ENCODE data around the gene EVC.

Gene EVC

DNA sequence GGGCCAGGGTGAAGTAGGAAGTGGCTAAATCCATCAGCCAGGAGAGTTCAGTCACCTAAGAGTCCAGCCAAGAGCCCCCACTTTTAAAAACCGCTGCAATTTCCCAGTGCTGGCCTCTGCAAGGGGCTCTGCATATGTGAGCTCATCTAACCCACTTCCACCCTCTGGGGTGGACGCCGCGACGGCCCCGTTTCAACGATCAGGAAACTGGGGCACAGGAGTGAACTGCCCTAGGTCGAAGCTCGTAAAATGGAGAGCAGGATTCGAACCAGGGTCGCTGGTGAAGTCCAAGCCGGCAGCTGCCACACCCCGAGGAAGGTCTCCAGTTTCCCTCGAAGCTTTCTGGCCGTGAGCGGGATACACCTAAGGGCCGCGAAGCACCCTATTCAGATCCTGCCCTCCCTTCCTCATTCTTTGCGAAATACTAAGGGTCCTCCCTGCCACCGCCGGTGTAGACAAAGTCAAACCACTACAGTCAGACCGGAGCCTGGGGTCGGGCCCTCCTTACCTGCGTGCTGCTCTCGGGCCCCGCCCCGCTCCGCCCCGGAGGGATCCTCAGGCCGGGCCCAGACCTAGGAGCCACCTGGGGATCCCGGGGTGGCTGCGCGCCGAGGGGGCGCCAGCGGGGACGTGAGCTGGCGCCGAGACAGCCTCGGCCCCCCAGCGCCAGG is 3.1 kb upstream of the EVC start:
- no peak overlapping the region for H3K27ac ChIP-seq (ENCODE audit: low read length)
- no peaks in the 10 kb centered on the region for H3K36me3 ChIP-seq (ENCODE audit: insufficient read depth, low read length)
- H3K27me3 ChIP-seq (ENCODE audit: insufficient read depth, low read length, poor library complexity): no peaks in the 10 kb centered on the region
- no peak overlapping the region for H3K4me2 ChIP-seq (ENCODE audit: insufficient read depth, low read length)
- no peaks in the 10 kb centered on the region for H3K79me2 ChIP-seq (ENCODE audit: insufficient read depth, low read length)
- H3K9ac ChIP-seq (ENCODE audit: low read depth, low read length): no peak overlapping the region
- H4K20me1 ChIP-seq (ENCODE audit: insufficient read depth, low read length): no peaks in the 10 kb centered on the region
- no peak overlapping the region for H2AFZ ChIP-seq (ENCODE audit: low read depth, low read length)
- no peak overlapping the region for H3K4me3 ChIP-seq (ENCODE audit: low read depth in 1 of 2, low read length in 2 of 2)
- ATAC-seq (ENCODE audit: insufficient read depth, low read depth) (no peak), DNase-seq (no peak)
- H3K9me3 ChIP-seq (ENCODE audit: insufficient read depth, low read length, severe bottlenecking): peaks cover 10% of the 10 kb centered on the region
- H3K4me1 ChIP-seq (ENCODE audit: insufficient read depth, low read length): no peaks in the 10 kb centered on the region
- no peak for TF ChIP-seq EZH2 (IDR thresholded peaks at IDR 0.05; ENCODE audit: borderline replicate concordance, low read depth, low read length, severe bottlenecking)
- TF ChIP-seq, protein P1, sequence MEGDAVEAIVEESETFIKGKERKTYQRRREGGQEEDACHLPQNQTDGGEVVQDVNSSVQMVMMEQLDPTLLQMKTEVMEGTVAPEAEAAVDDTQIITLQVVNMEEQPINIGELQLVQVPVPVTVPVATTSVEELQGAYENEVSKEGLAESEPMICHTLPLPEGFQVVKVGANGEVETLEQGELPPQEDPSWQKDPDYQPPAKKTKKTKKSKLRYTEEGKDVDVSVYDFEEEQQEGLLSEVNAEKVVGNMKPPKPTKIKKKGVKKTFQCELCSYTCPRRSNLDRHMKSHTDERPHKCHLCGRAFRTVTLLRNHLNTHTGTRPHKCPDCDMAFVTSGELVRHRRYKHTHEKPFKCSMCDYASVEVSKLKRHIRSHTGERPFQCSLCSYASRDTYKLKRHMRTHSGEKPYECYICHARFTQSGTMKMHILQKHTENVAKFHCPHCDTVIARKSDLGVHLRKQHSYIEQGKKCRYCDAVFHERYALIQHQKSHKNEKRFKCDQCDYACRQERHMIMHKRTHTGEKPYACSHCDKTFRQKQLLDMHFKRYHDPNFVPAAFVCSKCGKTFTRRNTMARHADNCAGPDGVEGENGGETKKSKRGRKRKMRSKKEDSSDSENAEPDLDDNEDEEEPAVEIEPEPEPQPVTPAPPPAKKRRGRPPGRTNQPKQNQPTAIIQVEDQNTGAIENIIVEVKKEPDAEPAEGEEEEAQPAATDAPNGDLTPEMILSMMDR (IDR thresholded peaks at IDR 0.05; ENCODE audit: borderline replicate concordance, extremely low read depth, low read length, poor library complexity, severe bottlenecking): no peak

DNA sequence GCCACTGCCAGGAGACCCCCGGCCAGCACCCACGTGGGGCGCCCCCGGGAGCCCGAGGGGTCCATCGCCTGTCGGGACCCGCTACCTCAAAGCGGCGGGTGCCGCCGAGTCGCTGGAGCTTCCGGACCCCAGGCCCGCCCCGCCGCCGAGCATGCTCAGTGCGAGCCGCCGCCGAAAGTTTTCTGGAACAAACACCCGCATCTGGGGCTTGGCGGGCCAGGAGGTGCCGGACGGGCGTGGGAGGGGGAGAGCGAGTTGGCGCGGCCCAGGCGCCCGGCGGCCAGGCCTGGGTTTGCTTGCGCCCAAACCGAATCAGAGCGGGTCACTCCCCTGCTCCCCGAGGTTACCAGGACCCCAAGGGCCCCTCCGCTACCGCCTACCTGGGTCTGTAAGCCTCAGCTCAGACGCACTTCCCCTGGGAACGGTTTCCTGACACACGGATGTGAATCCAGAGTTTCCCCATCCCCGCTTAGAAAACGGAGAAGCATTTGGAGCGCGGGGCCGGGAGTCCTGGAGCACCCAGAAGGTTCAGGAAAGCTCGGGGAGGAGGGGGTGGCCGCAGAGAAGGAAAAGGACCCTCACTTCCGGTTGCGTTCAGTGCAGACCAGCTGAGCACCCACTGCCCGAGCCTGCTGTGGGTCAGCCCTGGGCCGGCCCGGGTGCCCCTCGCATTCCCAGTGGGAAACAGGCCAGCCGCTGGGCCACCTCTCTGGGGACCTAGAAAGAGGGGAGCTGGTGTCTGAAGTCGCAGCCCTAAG is 2.4 kb upstream of the EVC start, which contains the start of gene EVC2:
TSS of gene EVC2 (minus strand) at position 111 of the 758 bp plus-strand sequence. CDS start at position 65, 46 bp downstream.
- H3K27ac ChIP-seq (ENCODE audit: low read length): no peak within 1 kb of the TSS
- ATAC-seq (ENCODE audit: insufficient read depth, low read depth) (no peak), DNase-seq (no peak)
- H3K79me2 ChIP-seq (ENCODE audit: insufficient read depth, low read length): no peaks in the 10 kb centered on the region
- H3K27me3 ChIP-seq (ENCODE audit: insufficient read depth, low read length, poor library complexity): no peaks in the 10 kb centered on the region
- H3K36me3 ChIP-seq (ENCODE audit: insufficient read depth, low read length): no peaks in the 10 kb centered on the region
- H3K4me3 ChIP-seq (ENCODE audit: low read depth in 1 of 2, low read length in 2 of 2): no peak within 1 kb of the TSS
- peaks cover 10% of the 10 kb centered on the region for H3K9me3 ChIP-seq (ENCODE audit: insufficient read depth, low read length, severe bottlenecking)
- no peak within 1 kb of the TSS for H3K9ac ChIP-seq (ENCODE audit: low read depth, low read length)
- no peaks in the 10 kb centered on the region for H4K20me1 ChIP-seq (ENCODE audit: insufficient read depth, low read length)
- no peak within 1 kb of the TSS for H2AFZ ChIP-seq (ENCODE audit: low read depth, low read length)
- TF ChIP-seq EZH2 (IDR thresholded peaks at IDR 0.05; ENCODE audit: borderline replicate concordance, low read depth, low read length, severe bottlenecking): no peak
- TF ChIP-seq, protein P1 (IDR thresholded peaks at IDR 0.05; ENCODE audit: borderline replicate concordance, extremely low read depth, low read length, poor library complexity, severe bottlenecking): no peak
- H3K4me2 ChIP-seq (ENCODE audit: insufficient read depth, low read length): no peak within 1 kb of the TSS
- no peaks in the 10 kb centered on the region for H3K4me1 ChIP-seq (ENCODE audit: insufficient read depth, low read length)

DNA sequence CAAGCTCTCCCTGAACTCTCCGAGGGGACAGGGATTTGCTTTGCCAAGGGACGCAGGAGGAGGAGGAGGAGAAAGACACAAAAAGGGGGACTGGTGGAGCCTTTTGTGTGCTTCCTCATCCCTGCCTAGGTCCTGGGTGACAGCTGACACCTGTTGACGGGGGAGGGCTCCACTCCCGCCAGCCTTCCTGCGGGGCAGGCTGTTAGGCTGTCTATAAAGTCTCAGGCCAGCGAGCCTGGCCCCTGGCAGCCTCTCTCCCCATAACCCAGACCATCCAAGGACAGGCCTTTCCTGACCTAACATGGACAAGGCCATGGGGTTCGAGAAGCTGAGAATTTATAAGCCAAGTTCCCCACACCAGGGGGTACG is 1.8 kb upstream of the EVC start:
- H3K9me3 ChIP-seq (ENCODE audit: insufficient read depth, low read length, severe bottlenecking): peaks cover 4% of the 10 kb centered on the region
- no peak overlapping the region for H3K9ac ChIP-seq (ENCODE audit: low read depth, low read length)
- no peaks in the 10 kb centered on the region for H3K27me3 ChIP-seq (ENCODE audit: insufficient read depth, low read length, poor library complexity)
- H3K27ac ChIP-seq (ENCODE audit: low read length): no peak overlapping the region
- H2AFZ ChIP-seq (ENCODE audit: low read depth, low read length): no peak overlapping the region
- H3K4me2 ChIP-seq (ENCODE audit: insufficient read depth, low read length): no peak overlapping the region
- H3K4me1 ChIP-seq (ENCODE audit: insufficient read depth, low read length): no peaks in the 10 kb centered on the region
- TF ChIP-seq EZH2 (IDR thresholded peaks at IDR 0.05; ENCODE audit: borderline replicate concordance, low read depth, low read length, severe bottlenecking): no peak
- TF ChIP-seq, protein P1 (IDR thresholded peaks at IDR 0.05; ENCODE audit: borderline replicate concordance, extremely low read depth, low read length, poor library complexity, severe bottlenecking): no peak
- no peak overlapping the region for H3K4me3 ChIP-seq (ENCODE audit: low read depth in 1 of 2, low read length in 2 of 2)
- DNase-seq (no peak), ATAC-seq (ENCODE audit: insufficient read depth, low read depth) (no peak)
- no peaks in the 10 kb centered on the region for H3K36me3 ChIP-seq (ENCODE audit: insufficient read depth, low read length)
- no peaks in the 10 kb centered on the region for H4K20me1 ChIP-seq (ENCODE audit: insufficient read depth, low read length)
- no peaks in the 10 kb centered on the region for H3K79me2 ChIP-seq (ENCODE audit: insufficient read depth, low read length)
